Measurements from ENCODE around the gene ACADVL.

GRCh38 chr17:7263801-7264078 lies 44.0 kb downstream of the ACADVL start:
- TF ChIP-seq CTCF (IDR thresholded peaks at IDR 0.05) (no peak), POLR2A (IDR thresholded peaks at IDR 0.05) (no peak), POLR2AphosphoS5 (IDR thresholded peaks at IDR 0.05) (no peak)
